Measurements from ENCODE around the gene STEAP1B.
A peak's percentile ranks its signal among the peaks of the same experiment; 100 is the strongest.
"Not testable (repeated sequence)": the region's sequence is repeated elsewhere in the genome, so short reads cannot be mapped to it uniquely, and the experiment has no call there.

The STEAP1B gene

DNA sequence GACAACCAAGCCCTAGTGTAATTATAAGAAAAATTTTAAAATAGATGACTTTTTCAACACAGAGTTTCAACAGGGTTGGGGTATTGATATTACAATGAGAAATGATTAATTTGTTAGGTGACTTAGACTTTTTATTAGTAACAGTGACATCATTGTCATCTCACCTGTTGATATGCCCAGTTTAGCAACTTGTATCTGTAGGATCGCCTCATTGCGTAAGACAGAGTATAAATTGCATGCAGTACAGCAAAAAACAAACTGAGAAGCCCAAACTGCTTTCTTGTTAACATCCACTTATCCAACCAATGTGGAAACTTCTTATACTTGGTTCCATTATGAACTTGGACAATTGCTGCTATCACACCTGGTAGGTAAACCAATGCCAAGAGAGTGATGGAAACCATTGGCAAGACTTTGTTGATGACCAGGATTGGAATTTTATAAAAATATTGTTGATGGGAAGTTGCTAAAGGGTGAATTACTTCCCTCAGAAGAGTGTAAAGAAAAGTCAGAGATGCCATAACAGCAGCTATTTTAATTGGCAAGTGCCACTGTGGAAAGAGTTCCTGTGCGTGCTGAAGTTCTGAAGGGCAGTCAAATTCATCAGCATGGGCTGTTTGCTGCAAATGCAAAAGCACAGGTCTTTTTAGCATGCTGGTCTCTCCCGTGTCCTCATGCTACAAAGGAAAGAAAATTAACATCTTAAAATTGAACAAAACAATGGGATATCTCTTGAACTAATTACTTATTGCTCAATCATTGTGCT, 6.6 kb downstream of the STEAP1B start:
- H3K27me3 Mint-ChIP-seq: peaks cover 46% of the 10 kb centered on the region
- ATAC-seq (replicated peaks; ENCODE audit: extremely low read depth, poor library complexity, severe bottlenecking); H3K4me3 Mint-ChIP-seq; H3K4me1 Mint-ChIP-seq; H3K9me3 Mint-ChIP-seq; H3K36me3 Mint-ChIP-seq (ENCODE audit: insufficient read depth); H3K27ac Mint-ChIP-seq (ENCODE audit: low read depth); DNase-seq (ENCODE audit: low spot score in 2 of 2): not testable (repeated sequence)

DNA sequence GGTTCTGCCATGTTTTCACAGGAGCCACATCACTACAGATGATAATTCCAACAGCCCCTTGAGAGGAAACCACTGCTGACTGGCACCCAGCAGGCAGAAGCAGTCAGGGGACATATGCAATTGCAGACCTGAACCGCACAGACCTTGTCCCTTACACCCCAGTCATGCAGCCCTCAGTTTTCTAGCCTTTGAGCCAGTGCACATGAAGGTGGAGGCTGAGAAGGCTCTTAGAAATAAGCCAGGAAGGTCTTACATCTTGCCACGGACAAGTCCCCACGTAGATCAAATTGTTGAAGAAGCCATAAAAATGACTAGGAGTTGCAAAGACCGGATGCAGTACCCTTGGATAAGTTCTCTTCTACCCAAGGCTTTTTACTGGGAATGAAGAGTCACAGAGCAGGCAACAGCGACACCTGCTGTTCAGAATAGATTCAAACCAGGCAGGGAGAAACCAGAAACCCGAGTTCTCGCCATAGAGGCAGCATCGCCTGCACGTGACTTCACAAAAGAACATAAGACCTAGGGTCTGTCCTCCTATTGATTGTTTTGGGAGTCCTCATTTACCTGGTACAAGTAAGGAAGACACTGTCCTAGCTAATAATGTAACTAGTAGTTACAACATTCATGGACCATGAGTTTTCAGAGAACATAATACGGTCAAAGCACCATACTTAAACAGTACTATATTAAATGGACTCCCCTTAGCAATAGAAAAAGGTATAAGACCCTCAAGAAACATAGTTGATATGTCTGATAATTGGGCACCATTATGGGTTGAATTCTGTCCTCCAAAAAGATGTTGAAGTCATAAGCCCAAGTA, 11.1 kb downstream of the STEAP1B start:
- H3K27ac Mint-ChIP-seq (ENCODE audit: low read depth): no peak overlapping the region
- H3K4me1 Mint-ChIP-seq: no peaks in the 10 kb centered on the region
- no peak overlapping the region for H3K4me3 Mint-ChIP-seq
- ATAC-seq (replicated peaks; ENCODE audit: extremely low read depth, poor library complexity, severe bottlenecking) (no peak), DNase-seq (ENCODE audit: low spot score in 2 of 2) (peak; percentile 45)
- H3K27me3 Mint-ChIP-seq: peaks cover 40% of the 10 kb centered on the region
- no peaks in the 10 kb centered on the region for H3K36me3 Mint-ChIP-seq (ENCODE audit: insufficient read depth)
- no peaks in the 10 kb centered on the region for H3K9me3 Mint-ChIP-seq

DNA sequence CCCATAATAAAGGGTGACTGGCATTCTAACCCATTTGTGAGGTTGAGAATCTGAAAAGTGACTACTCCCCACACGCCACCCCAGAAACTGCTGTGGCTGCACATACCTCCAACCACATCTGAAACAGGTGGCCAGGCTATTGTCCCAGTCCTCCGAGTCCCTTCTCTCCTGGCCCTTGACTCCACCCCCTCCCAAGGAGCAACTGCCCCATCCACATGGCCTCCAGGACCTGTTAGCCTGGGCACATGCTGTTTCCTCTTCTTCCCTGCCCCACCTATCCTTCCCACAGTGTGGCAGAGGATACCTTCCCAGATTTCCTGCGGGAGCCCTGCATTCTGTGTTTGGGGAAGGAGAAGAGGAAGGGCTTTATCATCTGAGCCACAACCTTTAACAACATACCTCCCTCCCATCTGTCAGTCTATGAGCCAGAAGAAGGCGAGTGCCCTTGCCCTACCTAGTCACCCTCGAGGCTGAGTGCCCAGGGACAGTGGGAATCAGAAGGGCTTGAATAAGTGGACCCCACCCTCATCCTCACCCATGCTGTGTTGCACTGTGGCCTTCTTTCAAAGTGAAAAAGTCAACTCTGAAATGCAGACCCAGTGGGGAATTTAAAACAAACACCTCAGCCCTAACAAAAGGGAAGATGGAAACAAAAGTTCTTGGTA, 11.9 kb downstream of the STEAP1B start:
- Mint-ChIP-seq H3K36me3 (ENCODE audit: insufficient read depth) (no peaks in the 10 kb centered on the region), H3K27me3 (peaks cover 40% of the 10 kb centered on the region), H3K9me3 (no peaks in the 10 kb centered on the region), H3K4me3 (no peak overlapping the region), H3K4me1 (no peaks in the 10 kb centered on the region), H3K27ac (ENCODE audit: low read depth) (no peak overlapping the region)
- ATAC-seq (replicated peaks; ENCODE audit: extremely low read depth, poor library complexity, severe bottlenecking) (no peak), DNase-seq (ENCODE audit: low spot score in 2 of 2) (no peak)

DNA sequence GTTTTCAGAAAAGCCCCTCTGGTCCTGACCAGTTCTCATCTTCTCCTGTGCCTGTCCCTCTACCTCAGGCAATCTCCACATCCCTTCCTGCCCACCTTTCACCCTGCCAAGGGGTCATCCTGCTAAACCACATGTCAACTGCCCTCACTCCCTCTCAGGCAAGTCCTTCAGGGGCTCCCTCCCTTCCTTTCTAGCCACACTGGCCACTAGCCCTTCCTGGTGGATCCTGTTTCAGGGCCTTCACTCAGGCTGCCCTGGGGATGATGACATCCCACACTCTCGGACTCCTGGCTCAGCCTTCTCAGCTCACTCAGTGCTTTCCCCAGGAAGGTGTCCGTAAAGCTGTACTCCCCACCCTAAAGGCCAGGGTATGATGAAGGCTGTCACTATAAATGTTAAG, 13.4 kb downstream of the STEAP1B start:
- no peak for ATAC-seq (replicated peaks; ENCODE audit: extremely low read depth, poor library complexity, severe bottlenecking)
- DNase-seq (ENCODE audit: low spot score in 2 of 2): no peak
- Mint-ChIP-seq H3K4me3 (no peak overlapping the region), H3K27me3 (peaks cover 35% of the 10 kb centered on the region), H3K9me3 (no peaks in the 10 kb centered on the region), H3K4me1 (no peaks in the 10 kb centered on the region), H3K36me3 (ENCODE audit: insufficient read depth) (no peaks in the 10 kb centered on the region), H3K27ac (ENCODE audit: low read depth) (no peak overlapping the region)

DNA sequence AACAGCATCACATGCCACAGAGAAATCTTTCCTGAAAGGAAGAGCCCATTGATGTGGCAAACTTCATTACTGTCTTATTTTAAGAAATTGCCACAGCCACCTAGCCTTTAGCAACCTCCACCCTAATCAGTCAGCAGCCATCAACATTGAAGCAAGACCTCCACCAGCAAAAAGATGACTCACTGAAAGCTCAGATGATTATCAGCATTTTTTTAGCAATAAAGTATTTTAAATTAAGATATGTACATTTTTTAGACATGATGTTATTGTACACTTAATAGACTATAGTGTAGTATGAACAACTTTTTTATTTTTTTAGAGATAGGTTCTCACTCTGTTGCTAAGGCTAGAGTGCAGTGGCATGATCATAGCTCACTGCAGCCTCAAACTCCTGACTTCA, 14.8 kb downstream of the STEAP1B start:
- peaks cover 22% of the 10 kb centered on the region for H3K27me3 Mint-ChIP-seq
- no peaks in the 10 kb centered on the region for H3K9me3 Mint-ChIP-seq
- no peak overlapping the region for H3K27ac Mint-ChIP-seq (ENCODE audit: low read depth)
- ATAC-seq (replicated peaks; ENCODE audit: extremely low read depth, poor library complexity, severe bottlenecking): no peak
- no peak overlapping the region for H3K4me3 Mint-ChIP-seq
- no peak for DNase-seq (ENCODE audit: low spot score in 2 of 2)
- no peaks in the 10 kb centered on the region for H3K4me1 Mint-ChIP-seq
- no peaks in the 10 kb centered on the region for H3K36me3 Mint-ChIP-seq (ENCODE audit: insufficient read depth)

DNA sequence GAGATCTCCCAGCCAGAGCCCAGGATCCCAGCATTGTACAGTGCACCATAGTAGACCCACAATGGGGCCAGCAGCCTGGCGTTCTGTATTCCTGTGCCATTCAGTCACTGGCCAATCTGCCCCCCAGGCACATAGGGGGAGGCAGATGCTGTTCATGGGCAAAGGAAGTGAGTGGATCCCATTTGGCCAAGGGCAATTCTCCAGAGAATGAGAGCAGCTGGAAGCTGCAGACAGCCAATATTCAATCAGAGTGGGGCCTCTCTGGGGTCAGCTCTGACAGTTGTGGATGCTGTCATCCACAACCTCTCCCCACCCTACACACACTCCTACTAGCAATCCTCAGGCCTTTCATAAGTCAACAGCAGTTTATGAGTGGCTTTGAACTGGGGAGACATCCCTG, 17.5 kb downstream of the STEAP1B start:
- H3K4me1 Mint-ChIP-seq: no peaks in the 10 kb centered on the region
- H3K9me3 Mint-ChIP-seq: no peaks in the 10 kb centered on the region
- no peaks in the 10 kb centered on the region for H3K36me3 Mint-ChIP-seq (ENCODE audit: insufficient read depth)
- no peaks in the 10 kb centered on the region for H3K27me3 Mint-ChIP-seq
- H3K4me3 Mint-ChIP-seq: no peak overlapping the region
- DNase-seq (ENCODE audit: low spot score in 2 of 2): no peak
- H3K27ac Mint-ChIP-seq (ENCODE audit: low read depth): no peak overlapping the region
- no peak for ATAC-seq (replicated peaks; ENCODE audit: extremely low read depth, poor library complexity, severe bottlenecking)

DNA sequence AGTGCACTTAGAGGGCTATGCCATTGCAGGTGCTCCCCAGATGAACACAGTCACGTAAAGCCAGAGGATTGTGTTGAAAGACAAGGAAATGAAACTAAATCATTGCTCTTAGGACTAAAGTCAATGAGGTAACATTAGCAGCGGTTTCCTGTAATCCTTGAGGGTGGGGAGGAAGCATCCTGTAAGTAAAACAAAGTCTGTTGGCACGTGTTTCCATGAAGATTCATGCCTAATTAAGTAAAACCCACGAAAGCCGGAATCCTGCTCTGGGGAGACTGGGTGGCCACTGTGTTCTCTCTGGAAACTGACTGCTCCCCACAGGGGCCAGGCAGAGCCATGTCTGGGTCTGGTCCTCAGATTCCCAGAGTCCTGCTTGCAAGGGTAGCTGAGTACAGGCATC, 18.3 kb downstream of the STEAP1B start:
- DNase-seq (ENCODE audit: low spot score in 2 of 2) (no peak), ATAC-seq (replicated peaks; ENCODE audit: extremely low read depth, poor library complexity, severe bottlenecking) (no peak)
- Mint-ChIP-seq H3K9me3 (no peaks in the 10 kb centered on the region), H3K27me3 (no peaks in the 10 kb centered on the region), H3K4me1 (no peaks in the 10 kb centered on the region), H3K4me3 (no peak overlapping the region), H3K27ac (ENCODE audit: low read depth) (no peak overlapping the region), H3K36me3 (ENCODE audit: insufficient read depth) (no peaks in the 10 kb centered on the region)

DNA sequence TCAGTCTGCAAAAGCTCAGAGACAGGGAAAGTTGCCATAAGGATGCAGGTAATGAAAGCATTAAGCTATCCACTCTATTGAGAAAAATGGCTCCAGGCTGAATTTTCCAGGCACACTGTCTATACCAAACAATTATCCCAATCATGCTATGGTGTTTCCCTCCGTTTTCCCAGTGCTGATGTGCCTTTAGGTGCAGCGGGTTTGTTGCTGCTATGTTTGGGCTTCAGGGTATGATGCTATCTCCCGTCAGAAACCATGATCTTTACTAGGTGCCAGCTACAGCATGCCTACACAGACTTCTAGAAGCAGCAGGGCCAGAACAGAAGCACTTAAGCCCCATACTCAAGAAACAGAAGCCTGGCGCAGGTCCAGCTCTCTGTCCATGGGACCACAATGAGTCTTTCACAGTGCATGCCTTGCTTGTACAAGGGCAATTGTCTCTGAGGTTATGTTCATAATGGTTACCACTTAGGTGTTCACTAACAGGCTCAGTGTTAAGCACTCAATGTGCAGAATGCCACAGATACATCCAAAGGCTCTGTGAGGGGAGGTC, 19.4 kb downstream of the STEAP1B start:
- Mint-ChIP-seq H3K9me3 (no peaks in the 10 kb centered on the region), H3K27ac (ENCODE audit: low read depth) (no peak overlapping the region), H3K4me3 (no peak overlapping the region), H3K4me1 (no peaks in the 10 kb centered on the region), H3K36me3 (ENCODE audit: insufficient read depth) (no peaks in the 10 kb centered on the region), H3K27me3 (no peaks in the 10 kb centered on the region)
- DNase-seq (ENCODE audit: low spot score in 2 of 2) (no peak), ATAC-seq (replicated peaks; ENCODE audit: extremely low read depth, poor library complexity, severe bottlenecking) (no peak)

DNA sequence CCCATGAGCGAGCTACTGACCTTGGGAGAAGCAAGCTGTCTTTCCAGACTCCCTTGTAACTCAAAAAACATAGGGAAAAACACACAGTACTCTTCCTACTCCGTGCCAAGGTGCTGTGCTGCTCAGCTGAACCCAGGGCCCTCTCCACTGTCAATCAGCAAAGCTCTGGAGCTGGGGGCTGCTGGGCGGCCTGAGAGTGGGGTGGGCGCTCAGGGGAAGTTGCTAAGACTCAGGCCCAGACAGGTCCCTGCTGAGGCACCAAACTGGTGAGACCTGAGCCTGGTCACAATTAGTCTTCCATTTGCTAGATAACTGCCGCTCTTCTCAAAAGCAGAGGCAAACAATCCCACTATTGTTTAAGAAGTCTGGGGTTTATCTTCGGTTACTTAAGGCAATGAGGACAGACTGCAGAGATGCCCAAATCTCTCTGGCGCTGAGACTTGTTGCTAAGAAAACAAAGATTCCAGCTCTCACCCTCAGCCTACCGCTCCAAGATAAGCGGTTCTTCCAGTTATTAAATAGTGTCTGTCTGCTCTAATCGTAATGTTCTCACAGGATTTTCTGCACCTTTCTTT, 22.0 kb downstream of the STEAP1B start:
- H3K27ac Mint-ChIP-seq (ENCODE audit: low read depth): no peak overlapping the region
- no peaks in the 10 kb centered on the region for H3K4me1 Mint-ChIP-seq
- ATAC-seq (replicated peaks; ENCODE audit: extremely low read depth, poor library complexity, severe bottlenecking) (no peak), DNase-seq (ENCODE audit: low spot score in 2 of 2) (no peak)
- H3K27me3 Mint-ChIP-seq: no peaks in the 10 kb centered on the region
- H3K36me3 Mint-ChIP-seq (ENCODE audit: insufficient read depth): no peaks in the 10 kb centered on the region
- no peaks in the 10 kb centered on the region for H3K9me3 Mint-ChIP-seq
- H3K4me3 Mint-ChIP-seq: no peak overlapping the region

DNA sequence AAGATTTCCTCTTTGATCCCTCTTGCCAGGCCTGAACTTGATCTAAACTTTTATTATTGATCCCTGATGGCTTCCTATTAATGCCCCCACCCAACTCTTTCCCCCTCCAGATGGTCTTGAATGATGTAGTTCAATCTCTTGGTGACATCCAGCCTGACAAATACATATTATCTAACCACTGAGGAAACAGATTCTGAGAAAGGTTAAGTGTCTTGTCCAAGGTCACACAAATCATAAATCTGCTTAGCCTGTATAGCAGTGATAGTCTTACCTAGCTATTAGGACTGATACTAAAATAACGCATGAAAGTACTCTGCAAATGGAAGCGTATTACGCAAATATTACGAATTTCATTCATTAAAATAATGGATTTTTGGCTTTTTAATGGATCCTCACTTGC, 22.7 kb downstream of the STEAP1B start:
- H3K4me3 Mint-ChIP-seq: no peak overlapping the region
- no peak for ATAC-seq (replicated peaks; ENCODE audit: extremely low read depth, poor library complexity, severe bottlenecking)
- DNase-seq (ENCODE audit: low spot score in 2 of 2): no peak
- H3K27ac Mint-ChIP-seq (ENCODE audit: low read depth): no peak overlapping the region
- no peaks in the 10 kb centered on the region for H3K9me3 Mint-ChIP-seq
- no peaks in the 10 kb centered on the region for H3K4me1 Mint-ChIP-seq
- no peaks in the 10 kb centered on the region for H3K27me3 Mint-ChIP-seq
- no peaks in the 10 kb centered on the region for H3K36me3 Mint-ChIP-seq (ENCODE audit: insufficient read depth)

DNA sequence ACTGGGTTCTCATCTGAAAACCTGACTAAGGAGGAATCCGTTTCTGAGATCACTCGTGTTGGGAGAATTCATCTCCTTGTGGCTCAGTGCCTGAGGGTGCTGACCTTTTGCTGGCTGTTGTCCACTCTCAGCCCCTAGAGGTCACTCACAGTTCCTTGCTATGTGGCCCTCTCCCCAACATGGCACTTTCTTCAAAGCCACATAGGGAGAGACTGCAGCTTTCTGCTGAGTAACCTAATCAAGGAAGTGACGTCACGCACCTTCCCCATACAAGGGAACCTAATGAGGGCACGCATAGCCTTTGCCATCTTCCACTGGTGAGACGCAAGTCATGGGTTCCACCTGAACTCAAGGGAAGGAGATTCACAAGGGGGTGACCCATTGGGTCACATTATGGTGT, 23.2 kb downstream of the STEAP1B start:
- Mint-ChIP-seq H3K27ac (ENCODE audit: low read depth) (no peak overlapping the region), H3K27me3 (no peaks in the 10 kb centered on the region), H3K9me3 (no peaks in the 10 kb centered on the region), H3K4me3 (no peak overlapping the region), H3K4me1 (no peaks in the 10 kb centered on the region), H3K36me3 (ENCODE audit: insufficient read depth) (no peaks in the 10 kb centered on the region)
- DNase-seq (ENCODE audit: low spot score in 2 of 2): no peak
- ATAC-seq (replicated peaks; ENCODE audit: extremely low read depth, poor library complexity, severe bottlenecking): no peak

DNA sequence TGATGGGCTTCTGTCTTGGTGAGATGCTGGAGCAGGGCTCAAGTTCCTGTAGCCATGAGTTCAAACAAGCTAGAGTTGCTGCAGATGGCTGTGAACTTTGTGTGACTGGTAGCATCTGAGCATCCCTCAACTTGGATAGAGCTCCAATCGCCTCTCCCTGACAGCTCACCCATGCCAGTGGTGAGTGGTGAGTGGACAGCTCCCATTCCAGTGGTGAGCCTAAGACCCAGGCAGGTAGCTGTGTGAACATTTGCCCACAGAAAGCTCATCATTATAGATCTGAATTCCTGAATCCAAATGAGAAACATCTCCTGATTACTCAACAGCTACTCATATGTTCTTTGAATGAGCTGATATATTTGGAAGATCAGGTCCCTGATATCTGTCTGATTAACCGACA, 25.3 kb downstream of the STEAP1B start:
- H3K4me1 Mint-ChIP-seq: no peaks in the 10 kb centered on the region

More for the DNA sequence above, 25.3 kb downstream of the STEAP1B start:
- Mint-ChIP-seq H3K27ac (ENCODE audit: low read depth) (no peak overlapping the region), H3K36me3 (ENCODE audit: insufficient read depth) (no peaks in the 10 kb centered on the region), H3K4me3 (no peak overlapping the region), H3K9me3 (no peaks in the 10 kb centered on the region), H3K27me3 (no peaks in the 10 kb centered on the region)
- DNase-seq (ENCODE audit: low spot score in 2 of 2) (no peak), ATAC-seq (replicated peaks; ENCODE audit: extremely low read depth, poor library complexity, severe bottlenecking) (no peak)

Measured in central memory CD8-positive, alpha-beta T cell (primary cell).